Spleen (tissue), 7 donors: ENCODE measurements around the gene ZCCHC4.

ENCODE experiments used
- CTCF ChIP-seq, 11 experiments: fragments of 200-600 bp in 7 of 11; fragments of 450-650 bp in 4 of 11; sonication (generic) in 4 of 11; IDR thresholded peaks in 8 of 11; conservative IDR thresholded peaks in 3 of 11; 1 replicate in 7 of 11; 2 replicates in 4 of 11; pipeline versions ENCODE4 v1.4.0 to v1.8.0; 2016 to 2021; ENCODE audit warnings: antibody characterized with exemption in 11 of 11, inconsistent platforms in 4 of 11, mild to moderate bottlenecking in 1 of 11
- POLR2AphosphoS5 ChIP-seq, 3 donors: sonication (generic); formaldehyde crosslinking; IDR thresholded peaks; one replicate each; pipeline ENCODE4 v1.5.1; 2017; ENCODE audit warnings: antibody characterized with exemption in 3 of 3
- donor health status: DM: no; HTN: no; CAD: no; lungs with moderate emphysema.
- donor health status: DM: no; HTN: no; CAD: no.
- donor health status: DM: no; HTN: no; CAD: no.

- TF ChIP-seq CTCF (IDR thresholded peaks at IDR 0.05 in 8 of 11, conservative IDR thresholded peaks at IDR 0.05 in 3 of 11): no peak
- no peak for TF ChIP-seq POLR2AphosphoS5 (IDR thresholded peaks at IDR 0.05)
These were observed 74.4 kb downstream of the ZCCHC4 start for GRCh38 chr4:25386926-25387325.
